ENCODE results near the gene BCL2L14. TPM values are rescaled to one million over a fixed set of nuclear protein-coding genes. Genes with fewer than 3 reads are reported as not detected.

The BCL2L14 gene
- total RNA-seq, 1 experiment from 2014 or later = 0.90 TPM

DNA sequence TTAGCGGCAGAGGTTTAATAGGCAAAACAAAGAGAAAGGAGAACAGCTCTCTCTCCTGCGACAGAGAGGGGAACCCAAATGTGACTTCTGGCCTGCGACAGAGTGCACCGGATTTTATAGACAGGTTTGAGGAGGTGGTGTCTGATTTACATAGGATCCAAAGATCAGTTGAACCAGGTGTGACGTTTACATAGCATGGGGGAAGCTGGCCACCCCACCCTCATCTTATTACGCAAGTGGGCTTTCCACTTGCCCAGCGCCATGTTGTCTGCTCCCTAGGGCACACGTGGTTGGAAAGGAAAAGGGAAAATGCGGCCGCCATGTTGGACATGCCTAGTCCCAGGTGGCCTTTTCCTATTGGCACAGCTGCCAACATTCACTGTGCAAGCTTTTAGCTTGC lies 17.4 kb downstream of the BCL2L14 start (continued):
- TF ChIP-seq, protein P1, sequence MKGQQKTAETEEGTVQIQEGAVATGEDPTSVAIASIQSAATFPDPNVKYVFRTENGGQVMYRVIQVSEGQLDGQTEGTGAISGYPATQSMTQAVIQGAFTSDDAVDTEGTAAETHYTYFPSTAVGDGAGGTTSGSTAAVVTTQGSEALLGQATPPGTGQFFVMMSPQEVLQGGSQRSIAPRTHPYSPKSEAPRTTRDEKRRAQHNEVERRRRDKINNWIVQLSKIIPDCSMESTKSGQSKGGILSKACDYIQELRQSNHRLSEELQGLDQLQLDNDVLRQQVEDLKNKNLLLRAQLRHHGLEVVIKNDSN (CRISPR knock-in tag; IDR thresholded peaks at IDR 0.05) = no peak
- no peak for TF ChIP-seq CREB1 (CRISPR knock-in tag; IDR thresholded peaks at IDR 0.05)
- TF ChIP-seq, protein P2, sequence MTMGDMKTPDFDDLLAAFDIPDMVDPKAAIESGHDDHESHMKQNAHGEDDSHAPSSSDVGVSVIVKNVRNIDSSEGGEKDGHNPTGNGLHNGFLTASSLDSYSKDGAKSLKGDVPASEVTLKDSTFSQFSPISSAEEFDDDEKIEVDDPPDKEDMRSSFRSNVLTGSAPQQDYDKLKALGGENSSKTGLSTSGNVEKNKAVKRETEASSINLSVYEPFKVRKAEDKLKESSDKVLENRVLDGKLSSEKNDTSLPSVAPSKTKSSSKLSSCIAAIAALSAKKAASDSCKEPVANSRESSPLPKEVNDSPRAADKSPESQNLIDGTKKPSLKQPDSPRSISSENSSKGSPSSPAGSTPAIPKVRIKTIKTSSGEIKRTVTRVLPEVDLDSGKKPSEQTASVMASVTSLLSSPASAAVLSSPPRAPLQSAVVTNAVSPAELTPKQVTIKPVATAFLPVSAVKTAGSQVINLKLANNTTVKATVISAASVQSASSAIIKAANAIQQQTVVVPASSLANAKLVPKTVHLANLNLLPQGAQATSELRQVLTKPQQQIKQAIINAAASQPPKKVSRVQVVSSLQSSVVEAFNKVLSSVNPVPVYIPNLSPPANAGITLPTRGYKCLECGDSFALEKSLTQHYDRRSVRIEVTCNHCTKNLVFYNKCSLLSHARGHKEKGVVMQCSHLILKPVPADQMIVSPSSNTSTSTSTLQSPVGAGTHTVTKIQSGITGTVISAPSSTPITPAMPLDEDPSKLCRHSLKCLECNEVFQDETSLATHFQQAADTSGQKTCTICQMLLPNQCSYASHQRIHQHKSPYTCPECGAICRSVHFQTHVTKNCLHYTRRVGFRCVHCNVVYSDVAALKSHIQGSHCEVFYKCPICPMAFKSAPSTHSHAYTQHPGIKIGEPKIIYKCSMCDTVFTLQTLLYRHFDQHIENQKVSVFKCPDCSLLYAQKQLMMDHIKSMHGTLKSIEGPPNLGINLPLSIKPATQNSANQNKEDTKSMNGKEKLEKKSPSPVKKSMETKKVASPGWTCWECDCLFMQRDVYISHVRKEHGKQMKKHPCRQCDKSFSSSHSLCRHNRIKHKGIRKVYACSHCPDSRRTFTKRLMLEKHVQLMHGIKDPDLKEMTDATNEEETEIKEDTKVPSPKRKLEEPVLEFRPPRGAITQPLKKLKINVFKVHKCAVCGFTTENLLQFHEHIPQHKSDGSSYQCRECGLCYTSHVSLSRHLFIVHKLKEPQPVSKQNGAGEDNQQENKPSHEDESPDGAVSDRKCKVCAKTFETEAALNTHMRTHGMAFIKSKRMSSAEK (CRISPR knock-in tag; IDR thresholded peaks at IDR 0.05; ENCODE audit: borderline replicate concordance) = no peak
- TF ChIP-seq, protein P3, sequence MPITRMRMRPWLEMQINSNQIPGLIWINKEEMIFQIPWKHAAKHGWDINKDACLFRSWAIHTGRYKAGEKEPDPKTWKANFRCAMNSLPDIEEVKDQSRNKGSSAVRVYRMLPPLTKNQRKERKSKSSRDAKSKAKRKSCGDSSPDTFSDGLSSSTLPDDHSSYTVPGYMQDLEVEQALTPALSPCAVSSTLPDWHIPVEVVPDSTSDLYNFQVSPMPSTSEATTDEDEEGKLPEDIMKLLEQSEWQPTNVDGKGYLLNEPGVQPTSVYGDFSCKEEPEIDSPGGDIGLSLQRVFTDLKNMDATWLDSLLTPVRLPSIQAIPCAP (CRISPR knock-in tag; IDR thresholded peaks at IDR 0.05) = no peak

DNA sequence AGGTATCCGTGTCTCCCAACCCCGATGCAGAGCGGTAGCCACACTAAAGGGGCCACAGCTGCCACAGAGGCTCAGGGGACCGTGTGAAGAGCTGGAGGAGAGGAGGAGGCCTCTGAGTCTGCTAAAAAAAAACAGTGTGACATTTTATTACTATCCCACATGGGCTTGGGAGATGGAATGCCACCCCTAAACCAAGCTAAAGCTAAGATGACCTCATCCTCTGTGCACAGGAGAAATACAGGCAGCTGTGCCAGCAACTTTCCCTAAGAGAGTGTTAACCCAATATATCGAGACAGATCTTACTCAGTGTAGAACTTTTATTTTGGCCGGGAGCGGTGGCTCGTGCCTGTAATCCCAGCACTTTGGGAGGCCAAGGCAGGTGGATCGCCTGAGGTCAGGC lies 18.0 kb downstream of the BCL2L14 start:
- ChIA-PET CTCF (interaction anchor here (1.0 kb wide), 1 partner anchor 261 kb away, joined by 3 read pairs; the partner anchor contains the start of gene MANSC1), POLR2A (no interaction called here)
- no peaks in the 10 kb centered on the region for H3K36me3 Mint-ChIP-seq
- no peak overlapping the region for H3K27ac Mint-ChIP-seq
- DNase-seq (ENCODE audit: low spot score) (no peak), ATAC-seq (no peak)
- H3K4me1 Mint-ChIP-seq = peaks cover 32% of the 10 kb centered on the region
- H3K27me3 Mint-ChIP-seq (ENCODE audit: low read depth) = no peaks in the 10 kb centered on the region
- H3K4me3 Mint-ChIP-seq = no peak overlapping the region
- no peaks in the 10 kb centered on the region for H3K9me3 Mint-ChIP-seq
- TF ChIP-seq TCF7 (CRISPR knock-in tag; IDR thresholded peaks at IDR 0.05; ENCODE audit: low read depth) = no peak
- TF ChIP-seq, protein P4, sequence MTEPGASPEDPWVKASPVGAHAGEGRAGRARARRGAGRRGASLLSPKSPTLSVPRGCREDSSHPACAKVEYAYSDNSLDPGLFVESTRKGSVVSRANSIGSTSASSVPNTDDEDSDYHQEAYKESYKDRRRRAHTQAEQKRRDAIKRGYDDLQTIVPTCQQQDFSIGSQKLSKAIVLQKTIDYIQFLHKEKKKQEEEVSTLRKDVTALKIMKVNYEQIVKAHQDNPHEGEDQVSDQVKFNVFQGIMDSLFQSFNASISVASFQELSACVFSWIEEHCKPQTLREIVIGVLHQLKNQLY (CRISPR knock-in tag; IDR thresholded peaks at IDR 0.05) = no peak
- no peak for TF ChIP-seq ZNF263 (CRISPR knock-in tag; IDR thresholded peaks at IDR 0.05; ENCODE audit: low read depth)
- TF ChIP-seq GRHL2 (CRISPR knock-in tag; IDR thresholded peaks at IDR 0.05; ENCODE audit: insufficient replicate concordance, severe bottlenecking) = no peak
- no peak for TF ChIP-seq KAT7 (CRISPR knock-in tag; IDR thresholded peaks at IDR 0.05; ENCODE audit: borderline replicate concordance)
- no peak for TF ChIP-seq SP1 (CRISPR knock-in tag; conservative IDR thresholded peaks at IDR 0.05)
- TF ChIP-seq, protein P5, sequence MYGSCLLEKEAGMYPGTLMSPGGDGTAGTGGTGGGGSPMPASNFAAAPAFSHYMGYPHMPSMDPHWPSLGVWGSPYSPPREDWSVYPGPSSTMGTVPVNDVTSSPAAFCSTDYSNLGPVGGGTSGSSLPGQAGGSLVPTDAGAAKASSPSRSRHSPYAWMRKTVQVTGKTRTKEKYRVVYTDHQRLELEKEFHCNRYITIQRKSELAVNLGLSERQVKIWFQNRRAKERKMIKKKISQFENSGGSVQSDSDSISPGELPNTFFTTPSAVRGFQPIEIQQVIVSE (CRISPR knock-in tag; IDR thresholded peaks at IDR 0.05; ENCODE audit: borderline replicate concordance) = no peak

DNA sequence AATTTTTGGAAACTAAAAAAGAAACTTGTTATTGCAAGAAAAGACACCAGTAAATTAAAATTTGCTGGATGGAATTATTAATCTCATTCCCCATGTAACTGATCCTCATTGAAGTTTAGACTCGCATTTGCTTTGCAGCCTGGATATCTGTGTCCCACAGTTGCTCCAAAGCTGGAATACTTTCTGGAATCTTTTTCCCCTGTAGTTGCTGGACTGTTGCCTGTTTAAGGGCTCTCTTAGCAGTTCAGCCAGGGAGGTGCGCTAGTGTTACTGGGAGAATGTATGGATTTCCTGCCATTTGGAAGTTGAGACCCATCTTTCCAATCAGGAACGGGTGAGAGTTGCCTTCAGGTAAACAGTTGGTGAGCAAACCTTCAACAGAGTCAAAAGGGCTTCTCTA lies 20.3 kb downstream of the BCL2L14 start:
- POLR2A ChIA-PET = interaction anchor here (0.7 kb wide), 1 partner anchor 133 kb away, joined by 3 read pairs; no protein-coding TSS in a partner anchor
- CTCF ChIA-PET = interaction anchor here (2.3 kb wide), 1 partner anchor 9 kb away, joined by 5 read pairs; no protein-coding TSS in a partner anchor
- H3K4me3 Mint-ChIP-seq = no peak overlapping the region

More for the DNA sequence above, 20.3 kb downstream of the BCL2L14 start:
- H3K36me3 Mint-ChIP-seq = 0 out of 2 replicates have a peak, but pooled peaks cover 3% of the 10 kb centered on the region
- no peaks in the 10 kb centered on the region for H3K9me3 Mint-ChIP-seq
- H3K4me1 Mint-ChIP-seq = peaks cover 28% of the 10 kb centered on the region
- ATAC-seq = no peak
- no peak for TF ChIP-seq OVOL2 (CRISPR knock-in tag; IDR thresholded peaks at IDR 0.05; ENCODE audit: borderline replicate concordance)
- TF ChIP-seq ATF1 (CRISPR knock-in tag; IDR thresholded peaks at IDR 0.05) = no peak
- no peak for TF ChIP-seq GTF2I (CRISPR knock-in tag; conservative IDR thresholded peaks at IDR 0.05)
- TF ChIP-seq RELA (CRISPR knock-in tag; IDR thresholded peaks at IDR 0.05; ENCODE audit: borderline replicate concordance) = no peak
- TF ChIP-seq SOX15 (CRISPR knock-in tag; IDR thresholded peaks at IDR 0.05) = no peak
- no peak for TF ChIP-seq KAT7 (CRISPR knock-in tag; IDR thresholded peaks at IDR 0.05; ENCODE audit: borderline replicate concordance)
- TF ChIP-seq ZNF263 (CRISPR knock-in tag; IDR thresholded peaks at IDR 0.05; ENCODE audit: low read depth) = no peak
- TF ChIP-seq ZNF671 (CRISPR knock-in tag; IDR thresholded peaks at IDR 0.05) = no peak
- TF ChIP-seq NR2C2 (CRISPR knock-in tag; IDR thresholded peaks at IDR 0.05) = no peak
- TF ChIP-seq, protein P5 (CRISPR knock-in tag; IDR thresholded peaks at IDR 0.05; ENCODE audit: borderline replicate concordance) = no peak
- no peak for TF ChIP-seq ZNF138 (CRISPR knock-in tag; conservative IDR thresholded peaks at IDR 0.05)
- TF ChIP-seq NFE2L1 (CRISPR knock-in tag; IDR thresholded peaks at IDR 0.05) = no peak
- H3K27ac Mint-ChIP-seq = no peak overlapping the region
- no peak for DNase-seq (ENCODE audit: low spot score)
- H3K27me3 Mint-ChIP-seq (ENCODE audit: low read depth) = no peaks in the 10 kb centered on the region

Measured in WTC11 (cell line).